Measurements from ENCODE around the gene FEZ2.

The FEZ2 gene

GRCh38 chr2:36587556-36587955 is 10.4 kb downstream of the FEZ2 start:
- no peak for DNase-seq (ENCODE audit: extremely low read depth, low read depth)
- TF ChIP-seq, protein P1, sequence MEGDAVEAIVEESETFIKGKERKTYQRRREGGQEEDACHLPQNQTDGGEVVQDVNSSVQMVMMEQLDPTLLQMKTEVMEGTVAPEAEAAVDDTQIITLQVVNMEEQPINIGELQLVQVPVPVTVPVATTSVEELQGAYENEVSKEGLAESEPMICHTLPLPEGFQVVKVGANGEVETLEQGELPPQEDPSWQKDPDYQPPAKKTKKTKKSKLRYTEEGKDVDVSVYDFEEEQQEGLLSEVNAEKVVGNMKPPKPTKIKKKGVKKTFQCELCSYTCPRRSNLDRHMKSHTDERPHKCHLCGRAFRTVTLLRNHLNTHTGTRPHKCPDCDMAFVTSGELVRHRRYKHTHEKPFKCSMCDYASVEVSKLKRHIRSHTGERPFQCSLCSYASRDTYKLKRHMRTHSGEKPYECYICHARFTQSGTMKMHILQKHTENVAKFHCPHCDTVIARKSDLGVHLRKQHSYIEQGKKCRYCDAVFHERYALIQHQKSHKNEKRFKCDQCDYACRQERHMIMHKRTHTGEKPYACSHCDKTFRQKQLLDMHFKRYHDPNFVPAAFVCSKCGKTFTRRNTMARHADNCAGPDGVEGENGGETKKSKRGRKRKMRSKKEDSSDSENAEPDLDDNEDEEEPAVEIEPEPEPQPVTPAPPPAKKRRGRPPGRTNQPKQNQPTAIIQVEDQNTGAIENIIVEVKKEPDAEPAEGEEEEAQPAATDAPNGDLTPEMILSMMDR (IDR thresholded peaks at IDR 0.05; ENCODE audit: low read depth, low read length), result no peak

- TF ChIP-seq, protein P1 (IDR thresholded peaks at IDR 0.05; ENCODE audit: low read depth, low read length), result no peak
- DNase-seq (ENCODE audit: extremely low read depth, low read depth), result no peak
Observed at GRCh38 chr2:36587101-36587500, 10.9 kb downstream of the FEZ2 start.

GRCh38 chr2:36586672-36587071 is 11.3 kb downstream of the FEZ2 start:
- no peak for DNase-seq (ENCODE audit: extremely low read depth, low read depth)
- TF ChIP-seq, protein P1 (IDR thresholded peaks at IDR 0.05; ENCODE audit: low read depth, low read length), result no peak

GRCh38 chr2:36584148-36584794 is 13.7 kb downstream of the FEZ2 start:
- DNase-seq (ENCODE audit: extremely low read depth, low read depth), result no peak
- TF ChIP-seq, protein P1 (IDR thresholded peaks at IDR 0.05; ENCODE audit: low read depth, low read length), result no peak

DNA sequence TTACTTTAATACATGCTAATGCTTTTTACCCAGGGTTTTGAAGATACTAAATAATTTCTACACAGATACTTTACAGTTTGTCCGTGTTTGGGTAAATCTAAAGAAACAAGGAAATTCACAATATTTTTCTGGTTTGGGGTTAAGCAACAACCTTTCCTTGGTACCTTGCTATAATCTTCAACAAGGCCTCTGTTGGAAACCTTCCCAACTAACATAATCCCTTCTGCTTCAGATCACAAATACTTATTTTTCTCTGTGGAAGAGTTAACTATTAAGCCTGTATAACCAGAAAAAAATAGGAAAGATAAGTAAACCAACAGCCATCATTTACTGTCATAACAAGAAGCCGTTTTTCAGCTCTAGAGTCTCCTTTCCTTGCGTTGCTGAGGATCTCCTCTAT is 15.0 kb downstream of the FEZ2 start:
- TF ChIP-seq, protein P1 (IDR thresholded peaks at IDR 0.05; ENCODE audit: low read depth, low read length), result no peak
- DNase-seq (ENCODE audit: extremely low read depth, low read depth), result no peak

DNA sequence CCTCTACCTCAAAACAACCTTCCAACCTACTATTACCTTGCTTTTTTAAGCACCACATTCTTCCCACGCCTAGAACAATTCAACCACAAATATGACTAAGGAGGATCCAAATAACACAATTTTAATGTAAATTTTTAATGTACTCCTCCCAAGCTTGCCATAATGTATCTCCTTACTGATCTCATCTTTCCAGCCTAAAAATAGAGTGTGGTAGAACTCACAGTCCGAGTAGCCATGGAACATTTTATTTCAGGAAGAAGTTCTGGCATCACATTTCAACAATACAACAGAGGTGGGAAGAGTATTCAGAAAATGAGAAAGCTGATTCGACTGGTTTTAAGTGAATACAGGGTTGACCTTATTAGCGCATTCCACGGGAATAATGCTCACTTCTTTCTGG is 15.4 kb downstream of the FEZ2 start:
- TF ChIP-seq, protein P1 (IDR thresholded peaks at IDR 0.05; ENCODE audit: low read depth, low read length), result no peak

GRCh38 chr2:36579297-36579664 is 18.7 kb downstream of the FEZ2 start:
- DNase-seq (ENCODE audit: extremely low read depth, low read depth), result no peak
- TF ChIP-seq, protein P1 (IDR thresholded peaks at IDR 0.05; ENCODE audit: low read depth, low read length), result no peak

More for the DNA sequence above, 15.4 kb downstream of the FEZ2 start:
- no peak for DNase-seq (ENCODE audit: extremely low read depth, low read depth)

Measured in AG09319 (cell line).